D721Med (cell line): Measurements from ENCODE around the gene NAT9.

ENCODE experiments used
- DNase-seq: peaks from one replicate; pipeline ENCODE4 v3.0.0; 2011; ENCODE audit warnings: low spot score; ENCODE audit not compliant: insufficient read length
- FAIRE-seq: peaks from 2 replicates; lab custom pipeline; 2011; peaks lifted over from hg19 to GRCh38; lab: Jason Lieb, UNC
- CTCF ChIP-seq: IDR thresholded peaks from 2 replicates; pipeline ENCODE4 v1.5.1; 2012; ENCODE audit warnings: mild to moderate bottlenecking, control low read depth; ENCODE audit not compliant: insufficient read depth; ENCODE audit errors: missing control alignments

The NAT9 gene

GRCh38 chr17:74728033-74728701 lies 48.0 kb downstream of the NAT9 start:
- no peak for DNase-seq
- TF ChIP-seq CTCF = no peak
- FAIRE-seq = no peak

GRCh38 chr17:74725111-74725510 lies 51.0 kb downstream of the NAT9 start:
- no peak for DNase-seq
- no peak for FAIRE-seq
- no peak for TF ChIP-seq CTCF

- FAIRE-seq (no peak), DNase-seq (no peak)
- no peak for TF ChIP-seq CTCF
These were observed 52.3 kb downstream of the NAT9 start for GRCh38 chr17:74723891-74724290.

GRCh38 chr17:74722782-74723181 lies 53.4 kb downstream of the NAT9 start:
- FAIRE-seq = no peak

More at GRCh38 chr17:74722782-74723181, 53.4 kb downstream of the NAT9 start:
- TF ChIP-seq CTCF = no peak
- DNase-seq = no peak
